HG03097 (cell line): ENCODE data around the gene KDM4B.

ENCODE experiments used
- ATAC-seq: cut with Tn5 transposase; IDR thresholded peaks from one replicate; pipeline ENCODE4 v1.9.1; 2021; ENCODE audit not compliant: unreplicated experiment, low FRiP score

Gene KDM4B

GRCh38 chr19:5143471-5144411 is 174.8 kb downstream of the KDM4B start:
- ATAC-seq: no peak

- ATAC-seq: no peak
Observed at GRCh38 chr19:5144545-5145179, 175.7 kb downstream of the KDM4B start.

GRCh38 chr19:5145521-5146511 is 176.9 kb downstream of the KDM4B start:
- ATAC-seq: no peak

GRCh38 chr19:5147074-5147977 is 178.4 kb downstream of the KDM4B start:
- ATAC-seq: no peak

- no peak for ATAC-seq
Observed at GRCh38 chr19:5147978-5148793, 179.3 kb downstream of the KDM4B start.

GRCh38 chr19:5148794-5149190 is 179.9 kb downstream of the KDM4B start:
- no peak for ATAC-seq

GRCh38 chr19:5149508-5149907 is 180.6 kb downstream of the KDM4B start:
- no peak for ATAC-seq

- no peak for ATAC-seq
Observed at GRCh38 chr19:5149932-5150901, 181.3 kb downstream of the KDM4B start.

GRCh38 chr19:5150902-5151741 is 182.2 kb downstream of the KDM4B start:
- ATAC-seq: no peak

GRCh38 chr19:5152013-5152763 is 183.3 kb downstream of the KDM4B start:
- ATAC-seq: no peak

- no peak for ATAC-seq
Observed at GRCh38 chr19:5152767-5153532, 184.0 kb downstream of the KDM4B start.

- ATAC-seq: no peak
Observed at GRCh38 chr19:5153601-5154128, 184.8 kb downstream of the KDM4B start.

- ATAC-seq: no peak
Observed at GRCh38 chr19:5154129-5154798, 185.4 kb downstream of the KDM4B start.

GRCh38 chr19:5154799-5155426 is 186.0 kb downstream of the KDM4B start:
- ATAC-seq: no peak
